Measurements from ENCODE around the gene HOOK1.

- TF ChIP-seq REST (IDR thresholded peaks at IDR 0.05; ENCODE audit: borderline replicate concordance in 1 of 2, low read depth in 1 of 2, low read length in 2 of 2), result no peak
- TF ChIP-seq ZFP91 (CRISPR knock-in tag; IDR thresholded peaks at IDR 0.05; ENCODE audit: borderline replicate concordance), result no peak
- TF ChIP-seq ZBTB7A (CRISPR knock-in tag; IDR thresholded peaks at IDR 0.05), result no peak
- TF ChIP-seq TGIF2 (CRISPR knock-in tag; IDR thresholded peaks at IDR 0.05), result no peak
- TF ChIP-seq RXRA (CRISPR knock-in tag; IDR thresholded peaks at IDR 0.05), result no peak
- TF ChIP-seq KAT8 (CRISPR knock-in tag; IDR thresholded peaks at IDR 0.05), result no peak
- no peak for TF ChIP-seq FOXP4 (CRISPR knock-in tag; IDR thresholded peaks at IDR 0.05)
- TF ChIP-seq MBNL3 (CRISPR knock-in tag; conservative IDR thresholded peaks at IDR 0.05), result no peak
Measured at GRCh38 chr1:59766227-59766855, 48.4 kb upstream of the HOOK1 start.

Data from HepG2 (cell line).